ENCODE measurements around the gene GET3.

The GET3 gene

GRCh38 chr19:12779162-12779993, 42.1 kb downstream of the GET3 start:
- no peak for DNase-seq (ENCODE audit: low read depth)

GRCh38 chr19:12782174-12782423, 44.8 kb downstream of the GET3 start:
- no peak for DNase-seq (ENCODE audit: low read depth)

GRCh38 chr19:12782424-12783290, 45.4 kb downstream of the GET3 start:
- no peak for DNase-seq (ENCODE audit: low read depth)

- no peak for DNase-seq (ENCODE audit: low read depth)
Observed at GRCh38 chr19:12783291-12783848, 46.1 kb downstream of the GET3 start.

GRCh38 chr19:12783849-12784393, 46.6 kb downstream of the GET3 start:
- no peak for DNase-seq (ENCODE audit: low read depth)

GRCh38 chr19:12784394-12784870, 47.1 kb downstream of the GET3 start:
- DNase-seq (ENCODE audit: low read depth) = no peak

GRCh38 chr19:12784871-12785430, 47.7 kb downstream of the GET3 start:
- DNase-seq (ENCODE audit: low read depth) = no peak

GRCh38 chr19:12785431-12786031, 48.2 kb downstream of the GET3 start:
- DNase-seq (ENCODE audit: low read depth) = no peak

- no peak for DNase-seq (ENCODE audit: low read depth)
Observed at GRCh38 chr19:12786141-12786870, 49.0 kb downstream of the GET3 start.

- DNase-seq (ENCODE audit: low read depth) = no peak
Observed at GRCh38 chr19:12786952-12787351, 49.7 kb downstream of the GET3 start.

- no peak for DNase-seq (ENCODE audit: low read depth)
Observed at GRCh38 chr19:12787458-12787857, 50.2 kb downstream of the GET3 start.

- DNase-seq (ENCODE audit: low read depth) = no peak
Observed at GRCh38 chr19:12788042-12788681, 50.9 kb downstream of the GET3 start.

- DNase-seq (ENCODE audit: low read depth) = no peak
Observed at GRCh38 chr19:12788682-12789097, 51.4 kb downstream of the GET3 start.

GRCh38 chr19:12789098-12789903, 52.0 kb downstream of the GET3 start:
- DNase-seq (ENCODE audit: low read depth) = no peak

GRCh38 chr19:12789904-12790619, 52.8 kb downstream of the GET3 start:
- no peak for DNase-seq (ENCODE audit: low read depth)

GRCh38 chr19:12790628-12791344, 53.5 kb downstream of the GET3 start:
- DNase-seq (ENCODE audit: low read depth) = no peak

- no peak for DNase-seq (ENCODE audit: low read depth)
Observed at GRCh38 chr19:12791345-12792050, 54.2 kb downstream of the GET3 start, which contains the start of gene JUNB. Gene JUNB (plus strand): TSS chr19:12791486. CDS start chr19:12791772, 286 bp downstream.

Measured in non-pigmented ciliary epithelial cell (primary cell).